Right renal cortex interstitium (tissue), 3 donors: Measurements from ENCODE around the gene METTL8. TPM values are rescaled to one million over a fixed set of nuclear protein-coding genes. Genes with fewer than 3 reads are reported as not detected.

Source experiments
- DNase-seq, 3 donors: peaks; one replicate each; pipeline ENCODE4 v3.0.0-alpha.2; 2013; ENCODE audit warnings: low read depth in 3 of 3, low spot score in 2 of 3
- polyA plus RNA-seq, 3 donors: library from polyadenylated mRNA; unstranded; fragments of 120-200 nt; gene quantifications; one replicate each; pipeline ENCODE4 v1.2.1, GENCODE V29; 2013; ENCODE audit not compliant: insufficient read length in 3 of 3

Gene METTL8
- polyA plus RNA-seq, 3 donors: 15.3 to 16.5 (median 16.1) TPM

DNA sequence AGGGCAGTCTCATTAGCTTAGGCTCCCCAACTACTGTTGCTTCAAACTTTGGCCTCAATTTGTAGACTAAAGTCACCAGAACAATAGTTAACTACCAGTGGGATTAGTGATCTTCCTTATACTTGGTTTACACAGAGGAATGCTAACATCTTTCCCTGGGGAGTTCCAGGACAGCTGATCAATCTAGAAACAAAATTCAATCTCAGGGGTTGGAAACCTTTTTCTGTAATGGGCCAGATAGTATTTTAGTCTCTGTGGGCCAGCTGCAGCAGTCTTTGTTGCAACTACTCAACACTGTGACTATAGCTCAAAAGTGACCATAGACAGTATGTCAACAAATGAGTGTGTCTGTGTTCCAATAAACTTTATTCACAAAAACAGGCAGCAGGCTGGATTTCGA, 85.7 kb downstream of the METTL8 start:
- DNase-seq: no peak

DNA sequence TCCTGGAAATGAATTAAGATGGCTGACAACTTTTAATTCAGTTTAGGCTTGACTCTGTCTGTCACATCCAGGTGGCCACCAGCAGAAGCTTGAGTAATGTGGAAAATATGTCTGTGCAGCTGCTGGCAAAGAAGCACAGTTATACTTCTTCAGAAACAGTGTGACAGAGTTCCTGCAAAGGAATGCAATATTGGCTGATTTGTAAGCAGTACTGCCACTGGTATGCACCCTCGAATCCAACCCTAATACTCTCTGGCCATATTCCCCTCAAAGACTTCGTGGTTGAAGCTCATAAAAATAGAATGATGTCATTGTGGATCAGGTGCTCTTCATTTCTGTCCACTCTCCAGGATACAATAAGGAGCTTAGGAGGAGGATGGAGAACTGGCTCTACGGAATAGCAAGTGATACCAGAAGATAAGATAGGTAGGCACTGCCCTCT, 86.2 kb downstream of the METTL8 start:
- DNase-seq: no peak

DNA sequence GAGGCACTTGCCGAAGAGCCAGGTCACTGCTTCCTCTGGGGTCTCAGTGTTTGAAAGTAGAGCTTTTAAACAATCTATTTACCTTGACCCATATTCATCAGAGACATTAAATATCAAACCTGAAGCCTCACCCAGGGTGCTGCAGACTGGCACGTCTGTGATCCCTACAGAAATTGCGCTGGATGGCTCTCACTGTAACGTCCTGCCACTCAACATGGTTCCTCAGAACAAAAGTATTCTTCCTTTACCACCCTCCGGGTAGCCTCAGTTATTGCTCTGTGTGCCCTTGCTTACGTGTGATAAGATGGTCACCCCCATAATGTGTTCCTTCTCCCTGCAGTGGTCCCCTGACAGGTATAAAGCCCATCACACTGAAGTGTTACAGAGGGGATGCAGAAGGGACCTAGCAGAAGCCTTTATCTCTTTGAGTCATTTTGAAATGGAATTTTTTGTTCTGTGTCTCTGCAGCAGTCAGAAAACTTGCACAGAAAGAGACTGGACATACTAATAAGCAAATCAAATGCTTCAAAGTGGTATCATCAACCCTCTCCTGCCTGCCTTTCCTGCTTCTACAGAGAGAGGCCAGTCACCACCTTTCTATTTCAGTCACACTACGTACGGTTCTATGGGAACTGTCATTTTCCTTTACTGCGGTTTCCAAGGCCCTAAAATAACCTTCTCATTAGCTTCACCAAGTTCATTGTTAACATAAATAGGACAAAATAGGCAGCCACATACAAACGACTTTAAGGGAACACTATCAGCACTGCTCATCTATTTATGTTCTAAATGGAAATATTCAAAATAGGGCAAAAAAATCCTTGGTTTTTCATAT, 86.8 kb downstream of the METTL8 start:
- no peak for DNase-seq

DNA sequence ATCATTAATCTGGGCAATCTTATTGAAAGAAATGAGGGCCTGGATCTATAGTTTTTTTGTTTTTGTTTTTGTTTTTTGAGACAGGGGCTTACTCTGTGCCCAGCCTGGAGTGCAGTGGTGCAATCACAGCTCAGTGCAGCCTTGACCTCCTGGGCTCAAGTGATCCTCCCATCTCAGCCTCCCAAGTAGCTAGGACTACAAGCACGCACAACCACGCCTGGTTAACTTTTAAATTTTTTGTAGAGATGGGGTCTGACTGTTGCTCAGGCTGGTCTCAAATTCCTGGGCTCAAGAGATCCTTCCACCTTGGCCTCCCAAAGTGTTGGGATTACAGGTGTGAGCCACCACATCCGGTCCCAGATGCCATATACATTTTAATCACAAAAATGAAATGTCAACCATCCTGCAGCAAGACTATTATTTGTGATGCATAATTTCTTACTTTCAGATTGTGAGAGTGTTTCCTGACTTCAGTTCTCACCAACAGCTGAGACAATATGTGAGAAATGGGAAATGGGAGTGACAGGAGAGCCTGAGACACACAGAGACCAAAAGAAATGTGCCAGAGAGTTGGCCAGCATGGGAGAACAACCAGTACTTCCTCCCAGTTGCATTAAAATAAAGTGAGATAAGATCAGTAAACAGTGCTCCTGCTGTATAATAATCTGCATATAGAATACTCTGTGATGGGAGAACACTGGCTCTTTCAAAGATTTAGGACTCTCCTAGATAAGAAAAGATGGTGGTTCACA, 87.6 kb downstream of the METTL8 start:
- DNase-seq: no peak

DNA sequence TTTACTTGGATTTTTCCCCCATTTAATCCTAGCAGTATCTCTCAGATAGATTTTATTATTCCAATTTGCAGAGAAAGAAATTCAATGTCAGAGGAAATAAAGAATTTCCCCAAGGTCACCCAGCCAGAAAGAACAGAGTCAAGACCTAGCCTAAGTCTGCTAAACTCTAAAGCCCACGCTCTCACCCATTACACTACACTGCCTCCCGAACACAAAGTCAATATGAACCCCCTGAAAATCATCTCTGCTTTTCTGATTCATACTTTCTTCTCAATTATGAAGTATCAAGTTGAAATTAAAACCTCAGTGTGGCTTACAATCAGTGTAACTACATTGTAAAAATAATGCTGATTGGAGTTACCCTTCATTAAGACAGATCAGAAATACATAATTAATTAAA, 89.6 kb downstream of the METTL8 start:
- DNase-seq: no peak

DNA sequence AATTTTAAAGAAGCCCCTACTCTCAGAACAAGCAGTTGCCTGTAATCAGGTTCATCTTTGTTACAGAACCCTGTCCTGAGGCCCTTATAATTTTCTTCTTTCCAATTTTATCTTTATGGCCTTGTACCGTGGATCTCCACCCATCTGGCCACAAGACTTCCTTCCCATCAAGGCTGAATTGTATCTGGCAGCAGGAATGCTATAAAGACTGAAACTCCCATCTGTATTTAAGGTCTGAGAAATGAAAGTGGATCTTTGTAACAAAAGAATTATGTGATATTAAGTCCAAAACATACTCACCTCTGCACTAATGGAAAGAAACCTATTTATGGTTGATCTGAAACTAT, 91.8 kb downstream of the METTL8 start:
- DNase-seq: no peak

DNA sequence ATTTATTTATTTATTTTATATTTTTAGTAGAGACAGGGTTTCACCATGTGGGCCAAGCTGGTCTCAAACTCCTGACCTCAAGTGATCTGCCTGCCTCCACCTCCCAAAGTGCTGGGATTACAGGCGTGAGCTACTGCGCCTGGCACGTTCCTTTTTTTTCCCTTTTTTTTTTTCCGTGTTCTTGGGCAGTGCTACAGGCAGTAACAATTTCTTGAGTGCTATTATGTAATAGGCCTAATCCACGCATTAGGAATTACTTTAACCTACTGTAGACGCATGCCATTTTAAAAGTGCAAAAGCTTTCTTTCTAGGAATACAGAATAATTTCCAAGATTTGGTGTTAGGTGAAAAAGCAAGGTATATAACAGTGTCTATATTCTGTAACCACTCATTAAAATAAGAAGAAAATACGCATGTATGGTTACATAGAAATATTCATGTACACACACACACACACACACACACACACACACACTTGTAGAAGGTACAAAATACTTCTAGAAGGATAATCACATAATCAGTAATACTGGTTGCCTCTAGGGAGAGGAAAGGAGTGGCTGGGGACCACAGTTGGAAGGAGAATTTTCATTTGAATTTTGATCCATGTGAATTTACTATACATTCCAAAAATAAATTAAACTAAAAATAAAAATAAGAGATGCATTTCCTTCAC, 92.3 kb downstream of the METTL8 start:
- DNase-seq: no peak

DNA sequence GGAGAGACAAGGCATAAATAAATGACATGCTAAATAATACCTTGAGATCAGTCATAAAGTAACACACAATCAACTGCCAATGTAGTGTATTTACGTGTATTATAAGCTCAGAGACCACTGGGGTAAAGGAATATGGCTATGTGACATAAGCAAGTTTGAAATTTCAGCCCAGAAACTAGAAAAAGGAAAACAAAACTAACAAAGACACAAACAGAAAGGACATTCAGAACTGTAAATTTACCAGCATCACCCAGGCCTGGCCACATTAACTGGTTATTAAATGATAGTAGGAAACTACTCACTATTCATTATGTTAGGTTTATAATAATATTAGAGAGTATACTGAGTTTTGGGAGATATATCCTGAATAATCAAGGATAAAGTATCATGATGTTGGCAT, 98.8 kb downstream of the METTL8 start:
- no peak for DNase-seq

DNA sequence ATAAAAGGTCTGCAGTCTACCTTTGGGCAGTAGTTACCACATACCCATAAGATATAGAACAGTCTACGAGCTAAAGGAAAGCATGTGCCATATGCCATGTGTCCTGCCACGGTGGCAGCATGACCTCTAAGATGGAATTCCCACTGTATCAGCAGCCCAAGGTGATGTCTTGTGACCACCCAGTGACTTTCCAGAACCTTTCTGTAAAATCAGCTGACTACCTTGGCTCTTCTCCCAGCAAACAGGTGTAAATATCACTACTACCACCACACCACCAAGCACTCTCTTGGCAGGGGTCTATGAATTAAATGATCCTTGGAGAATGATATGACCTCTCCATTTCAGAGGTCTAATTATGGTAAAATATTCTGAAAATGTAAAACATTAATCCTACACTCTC, 99.6 kb downstream of the METTL8 start:
- no peak for DNase-seq

DNA sequence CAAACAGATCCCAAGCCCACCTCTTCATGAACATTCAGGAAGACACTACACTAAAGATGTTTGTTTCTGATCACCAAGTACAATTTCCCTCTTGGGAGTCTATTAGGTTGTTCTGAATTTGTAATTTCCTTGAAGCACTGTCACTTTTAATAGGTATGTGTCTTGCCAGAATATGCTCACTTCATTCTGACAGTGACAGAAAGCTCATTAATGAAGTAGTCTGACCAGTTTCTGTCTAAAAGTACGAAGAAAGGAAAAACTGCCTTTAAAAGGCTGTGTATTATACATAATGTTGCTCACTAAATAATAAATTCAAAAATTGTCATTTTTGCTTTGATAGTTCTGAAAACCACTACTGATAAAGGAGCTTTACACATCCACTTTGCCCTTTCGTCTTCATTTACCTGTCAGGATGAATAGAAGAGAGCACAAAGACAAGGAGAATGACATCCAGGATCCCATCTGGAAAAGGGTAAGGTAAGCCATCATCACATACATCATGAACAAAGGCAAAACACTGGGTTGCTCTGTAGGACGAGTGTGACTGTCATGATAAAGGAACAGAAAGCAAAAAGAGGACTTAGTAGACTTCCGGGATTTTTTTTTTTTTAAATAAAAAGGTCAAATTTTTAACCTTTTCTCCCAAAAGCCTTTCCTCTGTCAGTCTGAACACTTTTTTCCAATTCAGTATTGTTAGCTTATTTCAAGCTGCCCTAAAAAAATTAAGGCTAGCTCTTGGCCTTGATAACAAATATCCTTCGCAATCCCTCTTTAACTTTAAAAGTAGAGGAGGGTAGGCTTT, 103.4 kb downstream of the METTL8 start:
- no peak for DNase-seq

DNA sequence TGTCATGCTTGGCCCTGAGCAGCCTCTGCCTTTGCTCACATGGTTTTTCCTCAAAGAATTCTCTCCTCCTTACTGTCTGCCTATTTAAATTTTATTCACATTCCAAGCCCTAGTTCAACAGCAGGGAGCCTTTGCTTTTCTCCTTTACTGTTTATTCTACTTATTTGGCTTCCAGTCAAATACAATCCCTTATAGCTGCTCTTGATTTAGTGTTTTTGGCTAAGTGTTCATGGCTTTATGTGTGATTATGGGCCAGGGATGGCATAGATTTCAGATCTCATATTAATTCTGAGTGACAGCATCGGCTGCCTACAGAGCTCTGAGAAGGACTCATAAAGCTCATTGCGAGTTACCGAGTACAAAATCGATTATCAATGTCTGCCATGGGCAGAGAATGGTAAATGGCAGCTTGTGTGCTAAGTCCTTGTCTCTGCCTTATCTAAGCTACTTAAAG, 106.7 kb downstream of the METTL8 start:
- DNase-seq: no peak

DNA sequence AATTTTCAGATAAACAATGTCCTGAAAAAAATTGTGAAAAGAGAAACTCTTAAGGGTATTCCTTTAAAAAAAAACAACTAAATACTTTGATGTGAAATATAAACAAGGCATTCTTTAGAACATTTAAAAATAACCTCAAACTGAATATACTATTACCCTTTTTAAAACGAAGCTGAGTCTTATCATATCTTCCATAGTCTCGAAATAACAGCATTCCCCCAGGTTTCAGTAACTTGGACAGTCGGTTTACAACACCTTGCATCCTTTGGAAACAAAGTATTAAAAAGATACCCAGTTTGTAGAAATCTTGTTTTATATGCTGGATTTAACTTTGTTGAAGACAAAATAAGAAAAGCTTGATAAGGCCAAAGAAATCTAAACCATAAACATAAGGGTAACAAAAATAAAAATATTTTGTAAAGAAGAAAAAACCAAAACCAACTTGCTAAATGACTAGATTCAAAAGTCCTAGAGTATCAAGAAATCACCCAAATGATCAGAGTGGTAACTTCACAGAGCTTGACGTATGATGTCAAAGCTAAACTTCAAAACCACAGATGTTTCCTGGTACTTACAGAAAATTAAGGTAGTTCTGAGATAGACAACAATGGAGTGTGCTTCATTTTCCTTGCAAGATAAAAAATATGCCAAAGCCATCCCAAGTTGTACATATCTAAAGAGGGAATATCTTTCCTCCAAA, 107.8 kb downstream of the METTL8 start:
- DNase-seq: no peak

DNA sequence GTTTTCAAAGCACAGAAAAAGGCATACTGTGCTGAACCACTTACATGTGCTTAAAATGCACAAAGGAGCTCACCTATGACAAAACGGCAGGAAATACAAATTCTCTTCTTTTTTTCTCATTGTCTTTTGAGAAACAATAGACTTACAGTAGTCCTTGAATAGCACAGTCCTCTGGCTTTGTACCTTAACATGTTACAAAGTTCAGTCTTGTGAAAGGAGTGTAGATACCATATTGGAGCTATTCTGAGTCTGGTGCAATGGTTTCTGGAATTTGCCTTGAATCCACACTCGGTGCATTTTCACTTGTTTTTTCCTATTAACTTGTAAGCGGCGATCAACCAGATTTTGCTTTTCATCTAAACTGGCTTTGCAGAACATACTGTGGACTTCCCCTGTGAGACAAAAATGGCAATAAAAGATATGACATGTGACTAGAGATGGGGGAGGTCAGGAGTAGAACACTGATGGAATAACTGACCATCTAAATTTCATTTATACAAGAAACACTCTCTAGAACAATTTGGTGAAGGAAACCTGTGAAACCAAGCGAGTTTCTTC, 109.7 kb downstream of the METTL8 start:
- no peak for DNase-seq

DNA sequence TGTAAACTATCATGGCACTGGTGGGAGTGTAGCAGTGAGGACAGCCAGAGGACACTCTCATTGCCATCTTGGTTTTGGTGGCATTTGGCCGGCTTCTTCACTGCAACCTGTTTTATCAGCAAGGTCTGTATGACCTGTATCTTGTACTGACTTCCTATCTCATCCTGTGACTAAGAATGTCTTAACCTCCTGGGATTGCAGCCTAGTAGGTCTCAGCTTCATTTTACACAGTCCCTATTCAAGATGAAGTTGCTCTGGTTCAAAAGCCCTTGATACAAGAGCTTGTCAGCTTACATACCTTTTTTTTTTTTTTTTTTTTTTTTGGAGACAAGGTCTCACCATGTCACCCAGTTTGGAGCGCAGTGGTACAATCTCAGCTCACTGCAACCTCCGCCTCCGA, 110.9 kb downstream of the METTL8 start:
- no peak for DNase-seq

DNA sequence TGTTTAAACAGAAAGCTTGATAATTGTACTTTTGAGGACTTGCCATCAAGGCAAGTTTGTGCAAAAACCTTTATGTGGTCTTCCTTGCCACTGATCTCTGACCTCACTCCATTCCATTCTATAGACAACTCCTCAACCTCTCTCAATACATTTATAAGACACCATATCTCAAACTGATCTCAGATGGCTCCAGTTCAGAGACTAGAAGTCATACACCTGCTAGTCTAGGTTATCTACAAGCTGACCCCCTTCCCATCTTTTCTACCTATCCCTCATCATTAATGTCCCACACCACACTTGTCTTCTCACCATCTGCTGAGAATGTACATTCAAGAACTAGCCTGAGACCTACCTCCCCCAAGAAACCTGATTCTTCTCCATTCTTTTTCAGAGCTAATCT, 113.1 kb downstream of the METTL8 start:
- no peak for DNase-seq

DNA sequence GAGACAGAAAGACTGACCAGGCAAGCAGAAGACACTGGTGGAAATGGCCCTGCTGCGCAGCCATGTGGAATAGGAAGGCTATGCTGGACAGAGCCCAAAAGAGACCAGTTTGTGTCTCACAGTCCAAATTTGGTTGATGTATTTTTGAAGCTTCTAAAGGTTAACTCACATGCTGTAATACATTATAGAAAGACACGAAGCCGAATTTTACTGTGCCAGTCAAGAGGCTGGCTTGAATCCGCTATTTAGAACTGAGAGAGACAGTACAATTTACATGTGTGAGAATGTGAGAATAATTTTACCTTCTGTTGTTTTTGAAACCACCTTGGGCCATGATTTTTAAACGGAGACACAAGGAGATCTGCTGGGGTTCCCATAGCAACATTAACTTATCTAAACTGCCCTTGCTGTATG, 113.6 kb downstream of the METTL8 start:
- DNase-seq: no peak

DNA sequence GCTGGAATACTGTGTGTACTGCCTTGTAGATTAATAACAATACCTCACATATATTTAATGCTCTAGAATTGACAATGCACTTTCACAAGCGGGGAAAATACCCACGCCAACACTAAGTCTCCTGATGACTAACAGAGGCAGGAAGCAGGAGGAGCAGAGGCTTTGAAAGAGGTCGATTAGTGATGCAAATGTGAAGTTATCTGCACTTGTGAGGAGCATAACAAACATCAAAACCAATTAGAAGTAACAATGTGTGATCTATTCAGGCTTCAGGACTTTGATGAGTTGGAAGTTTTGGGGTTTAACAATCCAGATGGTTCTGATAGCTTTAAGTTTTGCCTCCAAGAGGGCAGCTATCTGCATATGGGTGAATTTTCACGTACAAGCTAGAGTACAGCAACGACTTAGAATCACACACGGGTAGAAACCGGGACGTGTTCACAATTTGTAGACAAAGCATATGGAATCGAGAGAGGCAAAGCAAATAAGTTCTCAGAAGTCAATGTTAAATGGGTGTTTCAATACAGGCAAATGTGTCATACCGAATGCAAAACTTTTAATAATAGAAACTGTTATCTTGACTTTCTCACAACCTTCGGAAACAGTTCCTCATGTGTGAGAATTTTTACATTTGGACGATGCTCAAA, 114.5 kb downstream of the METTL8 start:
- DNase-seq: no peak

DNA sequence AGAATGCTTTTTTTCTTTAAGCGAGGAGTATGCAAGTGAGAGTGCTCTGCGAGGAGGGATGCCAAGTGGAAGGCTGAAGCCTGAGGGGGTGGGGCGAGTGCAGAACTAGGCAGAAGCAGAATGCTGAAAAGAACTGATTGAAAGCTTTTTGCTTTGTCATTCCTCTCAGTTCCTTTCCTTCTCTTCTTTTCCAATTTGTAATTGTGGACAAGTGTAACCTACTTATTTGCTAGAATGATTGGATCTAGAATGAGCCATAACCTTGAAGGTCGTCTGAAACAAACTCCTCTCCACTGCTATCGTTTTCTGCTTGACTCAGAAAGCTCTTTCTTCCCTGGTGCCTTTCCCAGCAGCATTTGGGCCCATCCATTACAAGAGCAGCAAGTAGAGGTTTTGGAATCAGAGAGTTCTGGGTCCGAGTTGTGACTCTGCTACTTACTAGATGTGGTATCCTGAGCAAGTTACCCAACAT, 115.3 kb downstream of the METTL8 start:
- DNase-seq: no peak

DNA sequence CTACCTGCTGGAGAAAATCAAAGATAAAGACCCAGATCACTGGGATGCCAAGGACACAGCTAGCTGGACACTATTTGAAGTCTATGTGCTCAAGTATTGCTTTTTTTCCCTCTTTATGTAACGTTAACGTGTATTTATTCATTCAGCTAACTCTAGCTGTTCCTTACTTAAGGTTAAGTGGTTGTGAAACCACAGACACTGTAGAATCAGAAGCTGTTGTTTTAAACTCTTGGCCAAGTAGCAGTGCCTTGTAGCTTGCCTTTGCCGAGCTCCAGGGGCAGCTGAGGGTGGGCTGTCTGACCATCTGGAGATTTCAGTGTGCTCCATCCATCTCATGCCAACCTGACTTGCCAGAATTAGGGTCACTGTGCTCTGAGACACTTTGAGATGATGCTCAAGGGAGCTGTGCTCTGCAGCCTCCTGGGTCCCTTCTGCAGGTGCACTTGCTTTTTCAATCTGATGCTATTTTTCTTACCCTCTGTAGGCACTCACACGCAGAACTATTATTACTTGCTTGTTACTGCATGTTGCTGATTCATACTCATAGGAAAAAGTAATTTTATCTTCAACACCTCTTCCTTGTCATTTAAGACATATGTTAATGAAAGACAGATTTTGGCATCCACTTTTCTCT, 116.2 kb downstream of the METTL8 start:
- DNase-seq: no peak
